Right lobe of liver (tissue), 6 donors: ENCODE measurements around the gene EPS8L1. TPM values are rescaled to one million over a fixed set of nuclear protein-coding genes. Genes with fewer than 3 reads are reported as not detected.

Experiments used
- ATAC-seq, 4 donors: fragments of 200-7000 bp; cut with Tn5 transposase; one replicate each; pipeline ENCODE4 v1.9.1; 2020; ENCODE audit warnings: mild to moderate bottlenecking in 4 of 4, moderate library complexity in 4 of 4
- DNase-seq, 3 donors: peaks; one replicate each; pipeline ENCODE4 v3.0.0-alpha.2; 2020
- H3K27ac ChIP-seq, 3 donors: fragments of 200-600 bp; one replicate each; pipeline ENCODE4 v1.8.0; 2022
- H3K27me3 ChIP-seq, 2 donors: fragments of 200-600 bp; one replicate each; pipeline ENCODE4 v1.8.0; 2022
- H3K36me3 ChIP-seq, 4 donors: fragments of 200-600 bp; sonication (generic) in 1 of 4; one replicate each; pipeline versions ENCODE4 v1.5.1 to v1.8.0; 2017 to 2022; ENCODE audit warnings: control low read depth in 1 of 4
- H3K4me1 ChIP-seq, 4 donors: fragments of 200-600 bp; sonication (generic) in 1 of 4; one replicate each; pipeline versions ENCODE4 v1.5.1 to v1.8.0; 2017 to 2022; ENCODE audit warnings: control low read depth in 1 of 4
- H3K4me3 ChIP-seq, 3 donors: fragments of 200-600 bp; one replicate each; pipeline ENCODE4 v1.8.0; 2022
- H3K9me3 ChIP-seq, 4 donors: fragments of 200-600 bp; sonication (generic) in 1 of 4; one replicate each; pipeline versions ENCODE4 v1.5.1 to v1.8.0; 2017 to 2022; ENCODE audit warnings: control low read depth in 1 of 4
- POLR2A ChIP-seq: fragments of 450-650 bp; IDR thresholded peaks from one replicate; pipeline ENCODE4 v1.6.1; 2017; ENCODE audit warnings: antibody characterized with exemption, mild to moderate bottlenecking
- WGBS: methylation state at CpG from one replicate; pipeline ENCODE4 v1.1.6; 2018; ENCODE audit warnings: low coverage, low lambda C conversion rate; ENCODE audit not compliant: insufficient coverage; ENCODE audit errors: missing lambda C conversion rate; 5-methylcytosine and 5-hydroxymethylcytosine counted together
- intact Hi-C, 2 donors: fragments of 100-400 bp; cut with DNase I; formaldehyde crosslinking; loops; one replicate each; pipeline versions ENCODE4 v1.11.2 to v1.14.1; 2022
- total RNA-seq, 6 experiments: library from RNA; depleted of rRNA in 2 of 6; stranded (reverse); fragments of >200 nt in 2 of 6; fragmentation: NEBNext Ultra II Directional in 3 of 6; extraction: Animal tissue kit (Norgen Biotek cat#: 25700) in 3 of 6; gene quantifications; one replicate each; pipeline versions ENCODE4 v1.1.0 to v1.2.4, GENCODE V29; 2016 to 2023
- TF ChIP-seq, protein P1 (sequence below), 4 donors: fragments of 200-600 bp in 3 of 4; fragments of 450-650 bp in 1 of 4; IDR thresholded peaks; one replicate each; pipeline versions ENCODE4 v1.5.1 to v1.8.0; 2016 to 2022; ENCODE audit warnings: antibody characterized with exemption in 4 of 4, mild to moderate bottlenecking in 2 of 4
- donor health status: DM: no; HTN: yes; CAD: no.
- donor health status: DM: no; HTN: no; CAD: no.
- donor health status: DM: no; HTN: no; CAD: no.
- donor health status: DM: no; HTN: yes; CAD: no.
- donor health status: DM: no; HTN: yes; CAD: no.

The EPS8L1 gene
- total RNA-seq, 6 experiments from 2014 or later = 0.49 to 2.4 (median 1.2) TPM

DNA sequence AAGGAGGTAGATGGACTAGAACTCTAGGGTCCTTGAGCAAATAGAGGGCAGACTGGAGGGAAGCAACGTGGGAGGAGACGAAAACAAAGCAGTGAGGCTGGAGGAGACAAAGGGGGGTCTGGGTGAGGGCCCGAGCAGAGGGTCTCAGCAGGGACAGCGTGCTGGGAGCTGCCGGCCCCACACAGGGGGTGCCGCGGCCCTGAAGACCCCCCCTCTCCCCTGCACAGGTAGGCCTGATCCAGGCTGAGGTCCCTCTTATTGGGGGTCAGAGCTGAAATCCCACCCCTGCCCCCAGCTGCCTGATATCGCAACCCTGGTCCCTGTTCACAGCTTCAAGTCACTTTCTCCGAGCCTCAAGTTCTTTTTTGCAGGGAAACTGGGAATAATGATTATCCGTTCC is 8.7 kb downstream of the EPS8L1 start:
- WGBS = 53% methylated on average over 5 of the region's 10 CpGs
- Histone ChIP-seq H3K27me3 (peaks cover 0 to 8% of the 10 kb centered on the region in 2 donors), H3K27ac (no peak overlapping the region), H3K4me1 (peaks cover 0 to 20% (median 4%) of the 10 kb centered on the region in 4 donors), H3K36me3 (no peaks in the 10 kb centered on the region), H3K4me3 (no peak overlapping the region), H3K9me3 (no peaks in the 10 kb centered on the region)
- intact Hi-C loops = no loop called here
- no peak for TF ChIP-seq POLR2A
- TF ChIP-seq, protein P1, sequence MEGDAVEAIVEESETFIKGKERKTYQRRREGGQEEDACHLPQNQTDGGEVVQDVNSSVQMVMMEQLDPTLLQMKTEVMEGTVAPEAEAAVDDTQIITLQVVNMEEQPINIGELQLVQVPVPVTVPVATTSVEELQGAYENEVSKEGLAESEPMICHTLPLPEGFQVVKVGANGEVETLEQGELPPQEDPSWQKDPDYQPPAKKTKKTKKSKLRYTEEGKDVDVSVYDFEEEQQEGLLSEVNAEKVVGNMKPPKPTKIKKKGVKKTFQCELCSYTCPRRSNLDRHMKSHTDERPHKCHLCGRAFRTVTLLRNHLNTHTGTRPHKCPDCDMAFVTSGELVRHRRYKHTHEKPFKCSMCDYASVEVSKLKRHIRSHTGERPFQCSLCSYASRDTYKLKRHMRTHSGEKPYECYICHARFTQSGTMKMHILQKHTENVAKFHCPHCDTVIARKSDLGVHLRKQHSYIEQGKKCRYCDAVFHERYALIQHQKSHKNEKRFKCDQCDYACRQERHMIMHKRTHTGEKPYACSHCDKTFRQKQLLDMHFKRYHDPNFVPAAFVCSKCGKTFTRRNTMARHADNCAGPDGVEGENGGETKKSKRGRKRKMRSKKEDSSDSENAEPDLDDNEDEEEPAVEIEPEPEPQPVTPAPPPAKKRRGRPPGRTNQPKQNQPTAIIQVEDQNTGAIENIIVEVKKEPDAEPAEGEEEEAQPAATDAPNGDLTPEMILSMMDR (IDR thresholded peaks at IDR 0.05) = no peak
- no peak for ATAC-seq
- DNase-seq = no peak

DNA sequence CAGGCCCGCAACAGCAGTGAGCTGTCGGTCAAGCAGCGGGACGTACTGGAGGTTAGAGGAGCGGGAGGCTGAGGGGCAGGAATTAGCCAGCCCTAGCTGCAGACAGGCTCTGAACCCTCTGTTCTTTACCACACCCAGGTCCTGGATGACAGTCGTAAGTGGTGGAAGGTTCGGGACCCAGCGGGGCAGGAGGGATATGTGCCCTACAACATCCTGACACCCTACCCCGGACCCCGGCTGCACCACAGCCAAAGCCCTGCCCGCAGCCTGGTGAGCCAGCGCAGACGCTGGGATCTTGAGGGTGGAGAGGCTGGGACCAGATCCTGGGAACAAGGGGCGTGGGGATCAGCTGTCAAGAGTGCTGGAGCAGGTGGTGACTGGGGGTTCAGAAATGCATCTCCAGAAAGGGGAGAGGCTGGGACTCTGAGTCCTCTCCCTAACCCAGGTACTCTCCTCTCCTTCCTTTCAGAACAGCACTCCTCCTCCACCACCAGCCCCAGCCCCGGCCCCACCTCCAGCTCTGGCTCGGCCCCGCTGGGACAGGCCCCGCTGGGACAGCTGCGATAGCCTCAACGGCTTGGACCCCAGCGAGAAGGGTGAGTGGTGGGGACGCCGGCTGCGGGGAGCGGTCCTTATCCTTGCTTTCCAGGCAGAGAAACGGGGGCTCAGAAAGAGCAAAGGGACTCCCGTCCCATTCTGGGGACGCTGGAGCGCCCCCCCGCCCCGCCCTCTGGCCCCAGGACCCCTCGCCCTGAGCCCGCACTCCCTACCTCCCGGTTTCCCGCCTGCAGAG is 10.4 kb downstream of the EPS8L1 start:
- 11% methylated on average over 12 of the region's 35 CpGs for WGBS
- DNase-seq = no peak
- intact Hi-C loops = no loop called here
- peaks cover 0 to 3% (median 0%) of the 10 kb centered on the region in 4 donors for H3K36me3 ChIP-seq
- peak overlapping the region in 2 of 3 donors; percentile 33 to 39 for H3K4me3 ChIP-seq
- no peak for TF ChIP-seq POLR2A
- TF ChIP-seq, protein P1 (IDR thresholded peaks at IDR 0.05) = no peak
- peaks cover 0 to 8% of the 10 kb centered on the region in 2 donors for H3K27me3 ChIP-seq
- ATAC-seq = no peak
- no peaks in the 10 kb centered on the region for H3K9me3 ChIP-seq
- H3K4me1 ChIP-seq = peaks cover 0 to 15% (median 4%) of the 10 kb centered on the region in 4 donors
- no peak overlapping the region for H3K27ac ChIP-seq

DNA sequence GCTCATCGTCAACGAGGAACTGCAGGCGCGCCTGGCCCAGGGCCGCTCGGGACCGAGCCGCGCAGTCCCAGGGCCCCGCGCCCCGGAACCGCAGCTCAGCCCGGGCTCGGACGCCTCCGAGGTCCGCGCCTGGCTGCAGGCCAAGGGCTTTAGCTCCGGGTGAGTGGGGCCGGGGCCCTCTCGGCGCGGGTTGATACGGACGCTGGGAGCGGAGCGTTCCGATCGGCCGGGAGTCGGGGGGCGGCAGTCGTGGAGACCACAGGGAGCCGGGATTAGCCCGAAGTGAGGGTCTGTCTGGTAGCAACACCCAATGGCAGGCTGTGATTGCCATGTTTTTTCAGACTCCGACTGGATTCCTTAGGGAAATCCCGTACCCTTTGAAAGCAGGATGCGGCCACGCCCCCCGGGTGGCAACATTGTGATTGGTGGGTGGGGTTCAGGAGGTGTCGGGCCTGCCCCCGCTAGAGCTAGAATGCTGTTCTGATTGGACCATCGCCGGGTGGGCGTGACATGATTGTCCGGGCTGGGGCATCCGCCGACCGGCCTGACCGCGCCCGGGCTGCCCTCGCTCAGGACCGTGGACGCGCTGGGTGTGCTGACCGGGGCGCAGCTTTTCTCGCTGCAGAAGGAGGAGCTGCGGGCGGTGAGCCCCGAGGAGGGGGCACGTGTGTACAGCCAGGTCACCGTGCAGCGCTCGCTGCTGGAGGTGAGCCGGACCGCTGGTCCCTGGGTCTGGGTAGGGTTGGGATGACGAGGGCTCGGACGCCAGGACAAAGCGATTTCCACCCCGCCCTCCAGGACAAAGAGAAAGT is 11.3 kb downstream of the EPS8L1 start:
- Histone ChIP-seq H3K9me3 (no peaks in the 10 kb centered on the region), H3K27ac (no peak overlapping the region), H3K27me3 (peaks cover 0 to 4% of the 10 kb centered on the region in 2 donors), H3K4me3 (peak overlapping the region; percentile 27 to 39 (median 33)), H3K36me3 (peaks cover 0 to 5% (median 0%) of the 10 kb centered on the region in 4 donors), H3K4me1 (peaks cover 0 to 12% (median 4%) of the 10 kb centered on the region in 4 donors)
- ATAC-seq = peak; percentile 82 to 91 (median 84)
- 7% methylated on average over 37 of the region's 74 CpGs for WGBS
- intact Hi-C loops = no loop called here
- peak; percentile 84 to 92 (median 86) for DNase-seq
- TF ChIP-seq, protein P1 (IDR thresholded peaks at IDR 0.05) = no peak
- peak; percentile 15 for TF ChIP-seq POLR2A

DNA sequence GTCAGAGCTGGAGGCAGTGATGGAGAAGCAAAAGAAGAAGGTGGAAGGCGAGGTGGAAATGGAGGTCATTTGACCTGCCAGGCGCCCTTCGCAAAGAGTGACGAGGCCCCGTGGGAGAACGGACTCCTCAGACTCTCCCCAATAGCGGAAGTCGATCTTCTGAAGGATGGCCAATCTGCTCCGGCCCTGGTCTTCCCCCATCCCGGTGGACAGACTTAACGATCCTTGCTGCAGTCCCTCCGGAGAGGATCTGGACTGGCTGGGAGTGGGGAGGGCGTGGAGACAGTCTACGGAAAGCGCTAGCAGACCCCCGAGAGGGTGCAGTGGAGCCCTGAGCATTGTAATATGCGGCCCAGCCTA is 11.9 kb downstream of the EPS8L1 start:
- Histone ChIP-seq H3K4me1 (peaks cover 0 to 12% (median 4%) of the 10 kb centered on the region in 4 donors), H3K27ac (no peak overlapping the region), H3K27me3 (no peaks in the 10 kb centered on the region), H3K36me3 (peaks cover 0 to 10% (median under 1%) of the 10 kb centered on the region in 4 donors), H3K9me3 (no peaks in the 10 kb centered on the region), H3K4me3 (peak overlapping the region; percentile 27 to 39 (median 33))
- WGBS = 34% methylated on average over 8 of the region's 17 CpGs
- TF ChIP-seq, protein P1 (IDR thresholded peaks at IDR 0.05) = no peak
- TF ChIP-seq POLR2A = no peak
- ATAC-seq = peak in 3 of 4 donors; percentile 5 to 15 (median 9)
- DNase-seq = no peak
- intact Hi-C loops = no loop called here
